SK-N-SH treated with all-trans-retinoic acid at 6 μM for 48 hours (cell line): ENCODE measurements around the gene MYOM3.

ENCODE experiments used
- ATAC-seq: fragments of 200-7000 bp; cut with Tn5 transposase; 3 replicates; pipeline ENCODE4 v1.9.1; 2020; ENCODE audit warnings: mild to moderate bottlenecking, moderate library complexity
- ARNTL ChIP-seq: fragments of 450-650 bp; formaldehyde crosslinking; IDR thresholded peaks from 2 replicates; pipeline ENCODE4 v1.5.0; 2020; ENCODE audit warnings: low read depth, mild to moderate bottlenecking, moderate library complexity, borderline replicate concordance
- BACH2 ChIP-seq: fragments of 250-450 bp; sonication (Bioruptor Pico); IDR thresholded peaks from 2 replicates; pipeline ENCODE4 v1.9.0; 2021; ENCODE audit warnings: mild to moderate bottlenecking, borderline replicate concordance
- CREB5 ChIP-seq: fragments of 250-450 bp; sonication (Bioruptor Pico); IDR thresholded peaks from 2 replicates; pipeline ENCODE4 v1.5.1; 2020; ENCODE audit warnings: low read depth, mild to moderate bottlenecking, moderate library complexity
- CSDC2 ChIP-seq: fragments of 250-450 bp; sonication (Bioruptor Pico); IDR thresholded peaks from 2 replicates; pipeline ENCODE4 v1.5.0; 2020; ENCODE audit warnings: mild to moderate bottlenecking, moderate library complexity
- ESRRG ChIP-seq: fragments of 250-450 bp; sonication (Bioruptor Pico); IDR thresholded peaks from 2 replicates; pipeline ENCODE4 v1.6.1; 2021; ENCODE audit warnings: mild to moderate bottlenecking
- GLIS3 ChIP-seq: fragments of 250-450 bp; sonication (Bioruptor Pico); IDR thresholded peaks from 2 replicates; pipeline ENCODE4 v1.5.0; 2020; ENCODE audit warnings: mild to moderate bottlenecking, moderate library complexity
- ISL1 ChIP-seq: fragments of 250-450 bp; sonication (Bioruptor Pico); IDR thresholded peaks from 2 replicates; pipeline ENCODE4 v2.1.2; 2022; ENCODE audit warnings: mild to moderate bottlenecking, moderate library complexity
- PATZ1 ChIP-seq: fragments of 250-450 bp; sonication (Bioruptor Pico); IDR thresholded peaks from 2 replicates; pipeline ENCODE4 v1.8.0; 2020; ENCODE audit warnings: mild to moderate bottlenecking, moderate library complexity, borderline replicate concordance
- POU6F1 ChIP-seq: fragments of 250-450 bp; sonication (Bioruptor Pico); IDR thresholded peaks from 2 replicates; pipeline ENCODE4 v1.8.0; 2021; ENCODE audit warnings: low read depth, mild to moderate bottlenecking, moderate library complexity, borderline replicate concordance
- TOX ChIP-seq: fragments of 250-450 bp; sonication (Bioruptor Pico); IDR thresholded peaks from 2 replicates; pipeline ENCODE4 v1.8.0; 2021; ENCODE audit warnings: mild to moderate bottlenecking, moderate library complexity, borderline replicate concordance
- TSHZ2 ChIP-seq: fragments of 250-450 bp; sonication (Bioruptor Pico); IDR thresholded peaks from 2 replicates; pipeline ENCODE4 v1.5.0; 2020; ENCODE audit warnings: mild to moderate bottlenecking, moderate library complexity
- ZC3H10 ChIP-seq: fragments of 250-450 bp; sonication (Bioruptor Pico); IDR thresholded peaks from 2 replicates; pipeline ENCODE4 v1.5.1; 2021; ENCODE audit warnings: mild to moderate bottlenecking, moderate library complexity
- ZFP3 ChIP-seq: fragments of 250-450 bp; sonication (Bioruptor Pico); IDR thresholded peaks from 2 replicates; pipeline ENCODE4 v1.5.0; 2020; ENCODE audit warnings: mild to moderate bottlenecking, moderate library complexity
- ZFP30 ChIP-seq: fragments of 450-650 bp; formaldehyde crosslinking; IDR thresholded peaks from 2 replicates; pipeline ENCODE4 v1.5.0; 2022; ENCODE audit warnings: mild to moderate bottlenecking, moderate library complexity
- ZNF565 ChIP-seq: fragments of 450-650 bp; formaldehyde crosslinking; conservative IDR thresholded peaks from 2 replicates; pipeline ENCODE4 v1.5.0; 2020; ENCODE audit warnings: low read depth, mild to moderate bottlenecking, moderate library complexity
- ZNF70 ChIP-seq: fragments of 450-650 bp; formaldehyde crosslinking; IDR thresholded peaks from 2 replicates; pipeline ENCODE4 v1.5.0; 2020; ENCODE audit warnings: mild to moderate bottlenecking, moderate library complexity
- ZNF8 ChIP-seq: fragments of 450-650 bp; formaldehyde crosslinking; IDR thresholded peaks from 2 replicates; pipeline ENCODE4 v1.5.0; 2020; ENCODE audit warnings: mild to moderate bottlenecking, moderate library complexity

Gene MYOM3

GRCh38 chr1:24097663-24098062 is 14.3 kb downstream of the MYOM3 start:
- TF ChIP-seq ZNF8 (CRISPR knock-in tag) (no peak), ZNF565 (CRISPR knock-in tag) (no peak), ZC3H10 (CRISPR knock-in tag) (no peak), TSHZ2 (CRISPR knock-in tag) (no peak), ZNF70 (no peak), ZFP3 (CRISPR knock-in tag) (no peak), ISL1 (CRISPR knock-in tag) (no peak), PATZ1 (CRISPR knock-in tag) (no peak), ARNTL (CRISPR knock-in tag) (no peak), ESRRG (CRISPR knock-in tag) (no peak)
- ATAC-seq: no peak

GRCh38 chr1:24096739-24097103 is 15.2 kb downstream of the MYOM3 start:
- no peak for ATAC-seq
- no peak for TF ChIP-seq CREB5 (CRISPR knock-in tag)
- no peak for TF ChIP-seq TOX (CRISPR knock-in tag)
- TF ChIP-seq GLIS3: no peak
- no peak for TF ChIP-seq ZC3H10 (CRISPR knock-in tag)
- TF ChIP-seq ZFP30 (CRISPR knock-in tag): no peak
- no peak for TF ChIP-seq ESRRG (CRISPR knock-in tag)
- TF ChIP-seq CSDC2 (CRISPR knock-in tag): no peak
- TF ChIP-seq BACH2 (CRISPR knock-in tag): no peak
- no peak for TF ChIP-seq ZNF565 (CRISPR knock-in tag)
- no peak for TF ChIP-seq POU6F1 (CRISPR knock-in tag)
- no peak for TF ChIP-seq PATZ1 (CRISPR knock-in tag)
- TF ChIP-seq, all 23 proteins: peak for 0

GRCh38 chr1:24096009-24096738 is 15.8 kb downstream of the MYOM3 start:
- TF ChIP-seq ZFP30 (CRISPR knock-in tag): no peak
- TF ChIP-seq ZC3H10 (CRISPR knock-in tag): no peak
- peak; percentile 34; the same call in 1 of the 3 replicates for ATAC-seq
